IPS-18c (cell line): Measurements from ENCODE around the gene ACSL6.

ENCODE experiments used
- H3K4me3 ChIP-seq: 2 replicates; pipeline ENCODE4 v1.7.0; 2013; ENCODE audit warnings: low read depth, mild to moderate bottlenecking, low read length, moderate library complexity; ENCODE audit not compliant: insufficient read depth
- H3K9me3 ChIP-seq: one replicate; pipeline ENCODE4 v1.6.1; 2013; ENCODE audit warnings: mild to moderate bottlenecking, low read length, moderate library complexity; ENCODE audit not compliant: control insufficient read depth, insufficient read depth

The ACSL6 gene

DNA sequence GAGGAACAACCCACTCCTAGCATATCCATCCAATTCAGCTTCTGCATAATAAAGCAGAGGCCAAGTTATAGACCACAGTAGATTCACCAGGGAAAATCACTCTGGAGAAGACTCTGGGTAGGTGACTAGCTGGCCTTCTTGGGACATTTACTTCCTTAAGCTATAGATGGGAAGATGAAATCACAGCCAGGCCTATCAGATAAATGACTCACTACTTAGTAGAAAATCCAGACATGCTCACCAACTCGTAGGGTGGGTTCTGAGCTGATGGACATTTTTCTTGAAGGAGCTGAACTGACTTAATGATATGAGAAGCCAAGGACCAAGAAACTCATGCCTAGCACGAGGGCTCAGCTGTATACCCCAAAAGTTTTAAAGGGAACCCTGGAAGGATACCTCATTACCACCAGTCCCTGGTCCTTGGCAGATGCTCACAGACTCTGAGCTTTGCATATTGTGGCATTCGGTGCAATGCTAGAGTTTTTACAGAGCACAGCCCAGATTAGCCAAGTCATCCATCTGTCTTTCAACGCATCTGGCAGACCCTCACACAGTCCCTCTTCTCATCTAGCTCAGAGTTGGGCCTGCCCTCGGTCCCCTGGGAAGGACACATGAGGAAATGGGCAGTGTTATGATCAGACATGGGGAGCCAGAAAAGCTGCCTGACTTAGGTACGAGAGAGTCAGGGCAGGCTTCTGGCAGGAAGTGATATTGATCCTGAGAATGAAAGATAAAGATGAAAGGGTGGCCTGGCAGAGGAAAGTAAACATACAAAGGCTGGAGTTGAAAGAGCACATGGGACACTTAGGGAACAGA, 15.0 kb downstream of the ACSL6 start:
- no peaks in the 10 kb centered on the region for H3K9me3 ChIP-seq
- H3K4me3 ChIP-seq: no peak overlapping the region

DNA sequence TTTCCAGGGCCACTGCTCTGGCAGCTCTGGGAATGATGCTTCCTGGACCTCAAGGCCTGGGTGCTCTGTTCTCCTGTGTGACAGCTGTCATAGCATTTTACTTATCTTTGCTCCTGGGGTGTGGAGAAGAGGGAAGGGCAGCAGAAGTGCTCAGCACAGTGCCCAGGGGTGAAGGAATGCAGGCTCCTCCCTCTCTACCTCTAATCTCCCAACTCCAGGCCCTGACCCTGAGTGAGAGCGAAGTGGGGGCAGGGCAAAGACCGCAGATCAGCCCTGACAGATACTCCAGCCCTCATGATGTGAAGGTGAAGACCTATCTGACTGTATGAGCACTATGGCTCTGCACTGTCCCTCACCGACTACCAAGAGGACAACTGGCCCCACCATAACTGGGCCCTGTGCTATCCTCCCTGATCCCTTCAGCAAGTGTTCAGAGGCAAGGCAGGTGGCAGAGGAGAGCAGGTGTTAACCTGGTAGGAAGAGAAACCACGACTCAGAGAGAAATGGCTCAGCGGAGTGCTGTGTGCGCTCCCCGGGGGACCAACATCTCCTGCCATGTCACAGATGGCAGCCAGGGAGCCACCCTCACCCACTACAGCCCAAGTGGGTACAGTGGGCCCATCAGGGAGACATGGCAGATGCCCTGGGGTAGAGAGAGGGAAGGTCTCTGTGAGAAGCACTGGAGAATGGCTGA, 16.8 kb downstream of the ACSL6 start:
- Histone ChIP-seq H3K4me3 (no peak overlapping the region), H3K9me3 (no peaks in the 10 kb centered on the region)

DNA sequence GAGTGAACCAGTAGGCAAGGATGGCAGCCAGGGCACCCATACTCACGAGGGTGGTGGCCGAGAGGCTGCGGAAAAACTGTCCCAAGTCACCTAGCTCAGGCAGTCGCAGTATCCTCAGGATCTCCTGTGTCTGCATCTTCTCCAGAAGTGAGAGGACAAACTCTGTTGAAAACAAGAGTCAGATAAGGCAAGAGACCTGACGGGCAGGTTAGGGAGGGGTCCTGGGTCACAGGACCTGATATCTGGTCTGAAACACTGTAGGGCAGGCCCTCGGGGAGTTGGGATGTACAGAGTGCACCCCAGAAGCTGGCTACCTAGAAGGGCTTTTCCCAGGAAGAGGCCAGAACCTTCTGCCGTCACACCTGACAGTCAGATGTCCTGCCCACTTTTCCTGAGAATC, 17.4 kb downstream of the ACSL6 start:
- no peaks in the 10 kb centered on the region for H3K9me3 ChIP-seq
- H3K4me3 ChIP-seq: no peak overlapping the region

DNA sequence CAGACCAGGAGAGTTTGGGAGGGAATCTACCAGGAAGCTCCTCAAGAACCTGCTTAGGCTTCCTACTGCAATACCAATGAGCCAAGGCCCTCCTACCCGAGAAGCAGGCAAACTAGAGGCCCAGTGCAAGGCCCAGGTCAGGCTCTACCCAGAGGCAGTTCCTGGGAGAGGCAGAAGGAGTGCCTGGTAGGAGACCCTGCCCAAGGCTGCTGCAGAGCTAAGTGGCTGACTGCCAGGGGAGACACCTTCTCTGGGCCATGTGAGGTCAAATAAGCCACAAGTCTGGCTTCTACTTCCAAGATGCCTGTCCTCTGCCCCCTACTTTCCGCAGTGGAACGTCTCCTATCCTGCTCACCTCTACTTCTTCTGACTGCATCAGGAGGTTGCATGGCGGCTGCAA, 17.8 kb downstream of the ACSL6 start:
- Histone ChIP-seq H3K4me3 (no peak overlapping the region), H3K9me3 (no peaks in the 10 kb centered on the region)

DNA sequence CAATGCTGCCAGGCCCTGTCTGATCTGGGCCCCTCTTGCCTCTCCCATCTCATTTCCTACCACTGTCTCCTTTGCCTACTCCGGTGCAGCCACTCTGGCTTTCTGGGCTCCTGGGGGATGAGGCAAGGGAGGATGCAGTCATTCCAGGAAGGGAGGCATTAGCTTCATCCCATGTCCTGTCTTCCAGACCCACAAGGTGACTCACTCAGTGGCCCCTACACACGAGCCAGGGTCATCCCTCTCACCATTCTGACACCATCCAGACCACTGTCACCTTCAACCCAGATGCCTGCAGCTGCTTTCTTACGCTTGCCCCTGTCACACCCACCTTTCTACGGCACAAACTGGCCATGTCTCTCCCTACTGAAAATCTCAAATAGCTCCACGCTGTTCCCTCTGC, 19.1 kb downstream of the ACSL6 start:
- Histone ChIP-seq H3K9me3 (no peaks in the 10 kb centered on the region), H3K4me3 (no peak overlapping the region)

DNA sequence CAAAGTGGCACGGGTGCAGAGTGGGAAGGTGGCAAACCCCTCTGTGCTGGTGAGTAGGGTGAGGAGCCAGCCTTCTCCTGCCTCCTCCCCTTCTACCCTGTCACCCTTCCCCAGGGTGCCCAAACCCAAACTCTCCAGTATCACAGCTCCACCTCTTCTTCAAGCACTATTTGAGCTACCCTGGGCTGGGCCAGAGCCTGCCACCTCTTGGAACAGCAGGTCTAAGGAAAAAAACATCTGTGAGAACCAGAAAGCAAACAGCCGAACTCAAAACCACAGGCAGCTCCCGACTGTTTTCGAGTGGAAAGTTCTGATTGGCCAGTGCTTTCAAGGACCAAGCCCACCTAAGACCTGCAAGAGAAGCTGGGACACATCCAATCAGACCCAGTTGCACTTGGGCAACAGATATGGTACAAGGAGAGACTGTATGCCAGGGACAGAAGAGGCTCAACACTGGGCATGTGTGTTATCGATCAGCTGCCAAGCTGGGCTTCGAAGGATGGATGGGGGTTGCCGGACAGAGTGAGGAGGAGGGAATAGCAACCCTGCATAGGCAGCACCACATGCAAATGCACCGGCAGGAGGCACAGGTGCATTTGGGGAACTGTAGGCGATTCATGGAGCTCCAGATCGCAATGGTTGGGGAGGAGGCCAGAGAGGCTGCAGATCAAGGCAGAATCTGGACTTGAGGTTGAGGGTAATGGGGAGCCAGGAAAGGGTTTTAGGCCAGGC, 19.7 kb downstream of the ACSL6 start:
- no peaks in the 10 kb centered on the region for H3K9me3 ChIP-seq
- no peak overlapping the region for H3K4me3 ChIP-seq

DNA sequence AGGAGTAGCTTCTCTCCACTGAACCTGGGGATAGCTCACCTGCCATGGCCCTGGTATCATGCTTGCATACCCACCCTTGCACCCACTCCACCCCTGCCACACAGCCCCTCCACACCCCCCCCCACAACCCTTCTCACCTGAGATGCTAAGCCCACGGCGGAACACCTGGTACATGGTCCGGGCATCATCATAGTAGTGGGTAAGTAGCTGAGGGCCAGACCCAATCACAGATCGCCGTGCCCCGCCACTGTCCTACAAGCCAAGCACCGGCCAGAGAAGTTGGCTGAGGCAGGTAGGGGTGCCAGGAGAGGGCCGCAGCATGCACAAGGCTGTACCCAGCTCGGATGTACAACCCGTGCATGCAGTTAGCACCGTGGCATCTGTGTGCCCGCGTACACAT, 20.7 kb downstream of the ACSL6 start:
- Histone ChIP-seq H3K4me3 (no peak overlapping the region), H3K9me3 (no peaks in the 10 kb centered on the region)

DNA sequence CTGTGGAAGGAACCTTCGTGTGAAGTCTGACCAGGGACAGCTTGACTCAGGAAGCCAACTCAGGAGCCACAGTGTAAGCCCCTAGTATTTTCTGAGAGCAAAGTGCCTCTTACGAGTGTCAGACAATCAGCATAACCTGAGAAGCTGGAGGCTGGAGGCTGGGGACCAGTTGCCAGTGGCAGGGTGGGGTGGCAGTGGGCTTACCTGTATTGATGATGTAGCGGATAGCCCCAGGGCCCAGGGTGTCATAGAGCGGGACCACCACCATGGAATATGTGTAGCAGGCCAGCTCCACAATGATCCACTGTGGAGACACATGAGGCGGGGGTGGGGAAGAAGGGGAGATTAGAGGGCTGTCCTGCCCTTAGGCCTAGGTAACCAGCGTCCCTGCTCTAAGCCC, 22.9 kb downstream of the ACSL6 start:
- no peak overlapping the region for H3K4me3 ChIP-seq

DNA sequence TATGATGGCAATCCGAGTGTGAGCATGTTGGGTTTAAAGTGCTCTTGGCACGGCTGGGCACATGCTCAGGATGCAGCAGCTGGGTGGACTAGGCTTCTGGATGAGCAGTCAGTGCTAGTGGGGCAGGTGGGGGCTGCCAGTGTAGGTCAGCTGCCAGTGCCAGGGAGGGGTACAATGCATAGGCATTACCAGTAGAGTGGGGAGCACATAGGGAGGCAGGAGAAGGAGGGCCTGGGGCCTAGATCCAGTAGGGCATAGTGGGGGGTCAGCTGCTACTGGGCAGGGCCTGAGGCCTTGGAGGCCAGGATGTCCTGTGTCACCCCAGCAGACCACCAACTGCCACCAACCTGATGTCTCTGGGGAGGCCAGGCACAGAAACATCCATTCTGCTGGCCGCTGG, 24.2 kb downstream of the ACSL6 start:
- Histone ChIP-seq H3K4me3 (no peak overlapping the region), H3K9me3 (no peaks in the 10 kb centered on the region)

More for the DNA sequence above, 22.9 kb downstream of the ACSL6 start:
- no peaks in the 10 kb centered on the region for H3K9me3 ChIP-seq

DNA sequence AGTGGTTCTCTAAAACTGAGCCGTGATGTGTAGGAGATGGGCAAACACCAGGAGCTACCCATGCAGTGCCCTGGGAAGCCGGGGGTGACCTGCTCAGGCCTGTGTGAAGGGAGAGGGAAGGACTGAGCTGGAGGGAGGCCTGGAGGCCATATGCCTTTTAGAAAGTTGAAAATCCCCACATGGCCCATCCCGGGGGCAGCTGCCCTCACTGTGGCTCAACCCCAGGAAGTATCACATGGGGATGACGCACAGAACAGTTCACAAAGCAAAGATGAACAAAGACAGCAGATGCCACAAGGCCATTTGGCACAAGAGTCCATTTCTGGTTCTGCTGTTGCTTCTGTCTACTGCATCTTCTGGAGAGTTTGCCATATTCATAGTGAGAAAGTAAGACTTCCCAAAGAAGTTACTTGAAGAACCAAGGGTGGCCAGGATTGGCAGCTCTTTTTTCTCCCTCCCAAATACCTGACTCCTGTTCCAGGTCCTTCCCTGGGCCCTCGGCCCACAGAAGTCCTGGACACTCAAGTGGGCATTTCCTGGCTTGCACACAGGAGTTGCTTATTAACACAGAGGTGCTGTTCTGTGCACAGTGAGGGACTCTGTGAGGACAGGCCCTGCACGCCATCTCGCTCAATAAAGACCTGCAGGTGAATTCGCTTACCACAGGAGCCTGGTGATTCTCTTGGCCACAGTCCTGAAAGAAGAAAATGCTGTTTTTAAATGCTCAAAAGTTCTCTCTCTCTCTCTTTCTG, 25.1 kb downstream of the ACSL6 start:
- Histone ChIP-seq H3K4me3 (no peak overlapping the region), H3K9me3 (no peaks in the 10 kb centered on the region)

DNA sequence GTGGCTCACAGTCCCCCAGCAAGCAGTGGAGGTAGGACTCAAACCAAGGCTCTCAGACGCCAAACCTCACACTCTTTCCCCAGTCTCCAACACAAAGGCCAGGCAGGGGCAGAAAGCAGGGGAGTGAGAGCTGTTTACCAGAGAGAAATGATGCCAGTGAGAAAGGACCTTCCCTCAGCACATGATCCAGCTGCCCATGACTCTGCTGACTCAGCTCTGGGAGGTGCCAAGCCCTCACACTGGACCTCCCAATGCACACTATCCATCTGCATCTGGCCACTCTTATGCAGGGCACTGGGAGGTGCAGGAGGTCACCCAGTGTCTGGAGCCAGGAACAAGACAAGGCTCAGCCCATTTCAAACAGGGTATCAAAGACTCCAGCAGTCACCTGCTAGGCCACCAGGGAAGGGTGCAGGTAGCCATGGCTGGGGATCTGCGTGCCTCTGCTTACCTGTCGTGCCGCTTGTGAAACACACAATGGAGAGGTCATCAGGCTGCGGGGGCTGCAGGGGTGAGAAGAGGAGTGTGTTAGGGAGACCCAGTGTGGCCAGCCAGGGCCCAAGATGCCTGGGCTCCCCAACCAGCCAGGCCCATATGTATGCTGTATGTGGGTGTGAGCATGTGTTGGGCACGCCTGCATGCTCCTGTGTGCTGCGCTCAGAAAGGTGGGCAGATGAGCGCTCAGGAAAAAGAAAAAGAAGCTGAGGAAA, 26.3 kb downstream of the ACSL6 start:
- Histone ChIP-seq H3K9me3 (no peaks in the 10 kb centered on the region), H3K4me3 (no peak overlapping the region)

DNA sequence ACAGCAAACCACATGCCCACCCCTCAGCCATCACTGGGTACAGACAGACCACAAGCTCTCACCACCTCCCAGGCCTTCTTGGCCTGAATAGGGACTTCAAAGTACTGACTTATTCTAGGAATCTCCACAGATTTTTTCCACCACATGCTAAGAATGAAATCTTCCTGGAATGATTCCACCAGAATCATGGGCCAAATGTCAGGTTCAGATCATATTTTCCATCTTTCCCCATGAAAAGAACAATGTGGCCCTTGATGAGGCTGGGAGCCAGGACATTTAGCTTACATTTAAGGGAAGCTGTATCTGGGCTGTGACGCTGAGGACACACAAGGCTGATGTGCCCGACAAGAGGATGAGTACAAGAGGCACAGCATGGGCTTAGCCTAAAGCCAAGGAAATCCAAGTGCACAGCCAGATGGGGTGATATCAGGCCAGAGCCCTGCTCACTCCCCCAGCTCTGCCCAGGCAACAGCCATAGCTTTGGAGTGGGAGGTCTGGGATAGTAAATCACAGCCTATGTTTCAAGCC, 28.1 kb downstream of the ACSL6 start:
- no peaks in the 10 kb centered on the region for H3K9me3 ChIP-seq
- no peak overlapping the region for H3K4me3 ChIP-seq

DNA sequence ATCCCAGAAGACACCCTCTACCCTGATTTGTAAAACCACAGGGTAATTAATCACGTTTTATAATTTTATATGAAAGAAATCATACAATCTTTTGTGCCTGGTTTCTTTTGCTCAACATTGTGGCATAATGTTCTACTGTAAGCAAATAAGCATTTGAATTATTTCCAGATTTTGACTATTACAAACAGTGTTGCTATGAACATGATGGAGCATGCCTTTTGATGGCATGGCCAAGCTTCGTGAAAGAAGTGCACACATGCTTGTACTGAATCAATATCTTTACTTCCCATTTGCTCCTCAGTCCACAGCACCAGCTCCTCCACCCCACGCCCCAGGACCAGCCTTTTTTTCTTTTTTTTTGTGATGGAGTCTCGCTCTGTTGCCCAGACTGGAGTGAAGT, 29.9 kb downstream of the ACSL6 start:
- no peaks in the 10 kb centered on the region for H3K9me3 ChIP-seq

DNA sequence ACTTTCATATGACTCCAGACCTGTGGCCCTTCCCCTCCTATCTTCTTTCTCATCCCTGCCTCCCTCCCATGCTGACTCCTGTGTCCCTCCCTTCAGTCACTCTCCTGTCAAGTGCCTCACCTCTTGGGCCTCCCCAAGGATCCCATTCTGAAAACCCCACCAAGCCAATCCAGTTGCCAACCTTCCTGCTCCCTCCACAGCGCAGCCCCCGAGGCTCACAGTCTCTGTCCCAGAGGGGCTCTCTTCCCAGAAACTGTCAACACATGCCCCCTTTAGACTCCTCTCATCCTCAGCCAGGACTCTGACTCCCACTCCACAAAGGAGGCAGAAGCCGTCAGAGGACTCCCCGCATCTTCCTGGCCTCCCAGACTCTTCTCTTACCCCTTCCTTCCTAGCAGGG, 30.8 kb downstream of the ACSL6 start:
- Histone ChIP-seq H3K9me3 (no peaks in the 10 kb centered on the region), H3K4me3 (no peak overlapping the region)

More for the DNA sequence above, 29.9 kb downstream of the ACSL6 start:
- H3K4me3 ChIP-seq: no peak overlapping the region

DNA sequence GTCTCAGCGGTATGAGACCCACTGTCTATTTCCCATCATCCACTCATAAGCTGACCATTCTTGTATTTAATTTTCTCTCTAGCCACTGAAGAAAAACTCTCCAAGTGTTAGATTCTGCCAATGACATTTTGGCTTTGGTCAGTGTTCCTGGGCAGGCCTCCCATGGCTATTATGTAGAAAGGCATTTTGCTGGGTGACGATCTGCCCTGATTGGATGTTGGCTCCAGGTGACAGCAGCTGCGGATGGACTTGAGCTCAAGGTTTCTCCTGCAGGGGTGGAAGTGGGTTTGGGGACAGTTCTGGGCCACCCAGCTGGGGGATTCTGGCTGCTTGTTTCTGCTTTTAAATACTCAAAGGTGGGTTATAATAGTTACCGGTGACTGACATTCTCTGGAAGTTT, 31.6 kb downstream of the ACSL6 start:
- no peak overlapping the region for H3K4me3 ChIP-seq
- no peaks in the 10 kb centered on the region for H3K9me3 ChIP-seq

DNA sequence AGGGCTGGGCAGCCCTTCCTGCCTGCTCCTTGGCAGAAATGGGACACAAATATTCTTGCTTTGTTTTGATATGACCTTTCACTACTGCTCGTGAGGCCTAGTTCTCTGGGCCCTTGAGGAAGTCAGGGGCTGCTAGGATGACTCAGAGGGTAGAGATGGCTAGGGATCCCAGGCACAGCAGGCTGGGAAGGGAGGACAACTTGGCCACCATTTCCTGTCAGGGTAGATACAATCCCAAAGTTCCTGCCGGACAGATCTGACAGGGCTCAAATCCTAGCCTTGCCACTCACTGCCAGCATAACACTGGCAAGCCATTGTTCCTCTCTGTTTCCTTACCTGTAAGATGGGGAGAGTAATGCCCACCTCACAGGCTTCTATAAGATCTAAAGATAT, 34.2 kb downstream of the ACSL6 start:
- Histone ChIP-seq H3K4me3 (no peak overlapping the region), H3K9me3 (no peaks in the 10 kb centered on the region)
